ENCODE measurements around the gene SIK2.
"Not testable (repeated sequence)": the region's sequence is repeated elsewhere in the genome, so short reads cannot be mapped to it uniquely, and the experiment has no call there.

SIK2 gene

GRCh38 chr11:111624608-111625007 is 22.4 kb downstream of the SIK2 start:
- no peak for DNase-seq (ENCODE audit: low spot score)

GRCh38 chr11:111627591-111627990 is 25.3 kb downstream of the SIK2 start:
- DNase-seq (ENCODE audit: low spot score) = no peak

- DNase-seq (ENCODE audit: low spot score) = no peak
Observed at GRCh38 chr11:111629499-111629898, 27.2 kb downstream of the SIK2 start.

GRCh38 chr11:111631024-111631665 is 28.9 kb downstream of the SIK2 start:
- DNase-seq (ENCODE audit: low spot score) = no peak

DNA sequence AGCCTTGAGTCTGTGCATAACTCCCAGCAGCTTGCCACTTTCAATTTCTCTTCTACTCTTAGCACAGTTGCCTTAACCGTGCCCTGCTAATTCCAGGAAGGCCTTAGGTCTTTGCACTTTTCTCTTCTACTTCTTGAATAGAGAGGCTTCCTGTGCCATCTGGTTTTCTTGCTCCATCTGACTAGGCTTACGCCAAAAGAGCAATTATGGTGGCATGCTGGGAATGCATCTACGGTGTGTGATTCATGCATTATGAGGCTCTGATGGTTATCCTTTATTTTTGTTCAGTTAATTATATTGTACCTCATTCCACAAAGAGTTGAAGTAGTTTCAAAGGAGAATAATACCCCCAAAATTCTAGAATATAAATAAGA is 29.4 kb downstream of the SIK2 start:
- DNase-seq (ENCODE audit: low spot score) = no peak

- DNase-seq (ENCODE audit: low spot score) = no peak
Observed at GRCh38 chr11:111632516-111633220, 30.4 kb downstream of the SIK2 start.

- DNase-seq (ENCODE audit: low spot score) = no peak
Observed at GRCh38 chr11:111633248-111633647, 31.0 kb downstream of the SIK2 start.

DNA sequence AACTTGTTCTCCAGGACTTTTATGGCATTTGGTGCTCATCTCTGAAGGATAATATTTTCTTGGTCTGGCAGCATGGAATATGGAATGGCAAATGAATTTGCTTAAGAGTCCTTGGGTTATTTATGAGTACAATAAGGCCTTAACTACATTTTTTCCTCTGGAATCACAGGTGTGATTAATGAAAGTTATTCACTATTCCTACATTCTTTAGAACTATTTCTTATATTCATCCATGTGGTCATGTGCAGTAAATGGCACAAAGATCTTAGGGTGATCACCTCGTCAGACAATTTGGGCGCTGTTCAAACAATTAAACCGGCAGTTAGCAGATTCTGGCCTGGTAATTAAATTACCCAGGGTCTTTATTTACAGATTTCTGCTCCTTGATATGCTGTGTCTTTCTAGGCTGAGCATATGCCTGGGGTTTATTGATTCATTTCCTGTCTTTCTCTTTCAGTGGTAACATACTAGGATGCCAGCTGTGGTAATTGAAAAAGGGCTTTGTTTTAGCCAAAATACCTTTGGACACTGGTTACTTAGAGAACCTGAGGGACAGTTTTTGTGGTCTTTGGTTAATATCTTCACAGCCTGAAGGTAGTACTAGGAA is 31.6 kb downstream of the SIK2 start:
- DNase-seq (ENCODE audit: low spot score) = no peak

DNA sequence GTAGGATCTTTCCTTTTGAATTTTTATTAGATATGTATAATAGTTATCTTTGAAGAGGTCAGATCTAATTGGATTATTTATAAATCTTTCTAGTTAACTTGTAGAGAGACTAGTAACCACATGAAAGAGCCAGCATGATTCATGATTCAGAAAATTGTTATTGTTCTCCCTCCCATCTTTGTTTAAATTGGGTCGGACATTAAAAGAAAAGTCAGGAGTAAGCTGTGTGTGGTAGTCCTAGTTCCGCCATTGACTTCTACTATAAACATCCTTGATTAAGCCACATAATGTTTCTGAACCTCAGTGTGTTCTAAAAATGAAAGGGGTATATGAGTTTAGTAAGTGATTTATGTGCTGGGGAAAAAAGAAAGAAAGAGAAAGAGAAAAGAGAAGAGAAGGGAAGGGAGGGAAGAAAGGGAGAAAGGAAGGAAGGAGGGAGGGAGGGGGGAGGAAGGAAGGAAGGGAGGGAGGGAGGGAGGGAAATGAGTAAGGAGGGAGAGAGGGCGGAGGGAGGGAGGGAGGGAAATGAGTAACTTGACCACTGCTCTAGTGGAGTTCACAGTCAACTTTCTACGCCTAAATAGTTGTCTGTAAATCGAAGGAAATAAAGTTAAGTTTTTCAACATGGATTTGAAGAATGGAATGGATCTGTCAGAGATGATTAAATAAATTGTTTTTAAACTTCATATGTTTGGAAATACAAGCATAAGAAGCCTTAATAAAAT is 32.9 kb downstream of the SIK2 start:
- no peak for DNase-seq (ENCODE audit: low spot score)

DNA sequence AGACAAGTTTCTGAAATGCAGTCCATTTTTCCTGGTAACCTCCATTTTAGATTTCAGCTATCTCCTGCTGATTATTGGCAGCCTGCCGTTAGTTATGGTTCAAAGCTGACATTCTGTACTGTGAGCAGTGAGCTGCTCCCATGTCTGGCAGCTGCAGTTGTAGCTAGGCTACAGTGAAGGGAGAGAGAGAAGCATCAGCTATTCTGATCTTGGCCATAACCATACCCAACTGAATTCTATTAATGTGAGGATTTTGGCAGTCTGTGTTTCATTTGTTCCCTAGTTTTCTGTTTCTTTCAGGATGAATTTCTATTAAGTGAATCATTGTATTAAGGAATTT is 33.4 kb downstream of the SIK2 start:
- DNase-seq (ENCODE audit: low spot score) = no peak

GRCh38 chr11:111637885-111638284 is 35.6 kb downstream of the SIK2 start:
- no peak for DNase-seq (ENCODE audit: low spot score)

GRCh38 chr11:111639226-111639925 is 37.1 kb downstream of the SIK2 start:
- no peak for DNase-seq (ENCODE audit: low spot score)

- no peak for DNase-seq (ENCODE audit: low spot score)
Observed at GRCh38 chr11:111641339-111642015, 39.2 kb downstream of the SIK2 start.

DNA sequence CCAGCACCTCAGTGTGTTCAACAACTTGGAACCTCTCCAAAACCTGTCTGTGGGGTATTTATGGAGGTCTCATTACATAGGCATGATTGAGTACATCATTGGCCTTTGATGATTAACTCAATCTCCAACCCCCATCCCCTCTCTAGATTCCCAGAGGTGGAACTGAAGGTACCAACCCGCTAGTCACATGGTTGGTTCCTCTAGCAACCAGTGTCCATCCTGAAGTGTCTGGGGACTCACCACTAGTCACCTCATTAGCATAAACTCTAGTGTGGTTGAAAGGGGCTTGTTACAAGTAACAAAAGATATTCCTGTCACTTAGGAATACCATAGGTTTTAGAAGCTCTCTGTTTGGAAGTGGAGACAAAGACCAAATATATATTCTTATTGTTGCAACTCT is 40.3 kb downstream of the SIK2 start:
- no peak for DNase-seq (ENCODE audit: low spot score)

DNA sequence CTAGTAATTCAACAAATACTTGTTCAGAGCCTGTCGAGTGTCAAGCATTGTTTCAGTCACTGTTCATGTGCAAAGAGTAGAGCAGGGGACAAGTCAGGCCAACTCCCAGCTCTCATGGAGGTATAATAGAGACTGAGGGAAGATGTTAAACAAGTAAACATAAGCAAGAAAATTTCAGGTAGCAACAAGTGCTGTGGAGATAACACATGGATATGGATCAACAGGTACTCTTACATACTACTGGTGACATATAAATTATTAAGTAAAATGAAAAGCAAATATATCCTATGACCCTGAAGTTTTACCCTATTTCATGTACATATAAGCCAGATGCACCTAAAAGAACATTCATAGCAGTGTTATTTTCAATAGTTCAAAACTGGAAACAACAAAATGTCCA is 42.7 kb downstream of the SIK2 start:
- no peak for DNase-seq (ENCODE audit: low spot score)

DNA sequence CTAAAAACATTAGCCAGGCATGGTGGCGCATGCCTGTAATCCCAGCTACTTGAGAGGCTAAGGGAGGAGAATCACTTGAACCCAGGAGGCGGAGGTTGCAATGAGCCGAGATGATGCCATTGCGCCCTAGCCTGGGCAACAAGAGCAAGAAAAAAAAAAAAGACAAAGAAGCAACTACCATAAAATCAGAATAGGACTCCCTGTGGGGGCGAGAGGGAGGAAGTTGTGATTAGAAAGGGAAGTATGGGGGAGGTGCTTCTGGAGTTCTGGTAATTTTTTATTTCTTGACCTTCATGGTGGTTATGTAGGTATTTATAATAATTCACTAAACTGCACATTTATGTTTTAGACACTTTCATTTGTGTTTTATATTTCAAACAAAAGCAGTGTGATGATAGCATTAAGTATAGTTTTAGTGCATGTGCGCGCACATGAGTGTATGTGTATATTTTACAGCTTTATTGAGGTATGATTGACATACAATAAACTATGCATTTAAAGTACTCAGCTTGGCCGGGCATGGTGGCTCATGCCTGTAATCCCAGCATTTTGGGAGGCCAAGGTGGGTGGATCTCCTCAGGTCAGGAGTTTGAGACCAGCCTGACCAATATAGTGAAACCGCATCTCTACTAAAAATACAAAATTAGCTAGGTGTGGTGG is 43.5 kb downstream of the SIK2 start:
- DNase-seq (ENCODE audit: low spot score) = no peak

- DNase-seq (ENCODE audit: low spot score) = not testable (repeated sequence)
Observed at GRCh38 chr11:111651336-111651735, 49.1 kb downstream of the SIK2 start.

DNA sequence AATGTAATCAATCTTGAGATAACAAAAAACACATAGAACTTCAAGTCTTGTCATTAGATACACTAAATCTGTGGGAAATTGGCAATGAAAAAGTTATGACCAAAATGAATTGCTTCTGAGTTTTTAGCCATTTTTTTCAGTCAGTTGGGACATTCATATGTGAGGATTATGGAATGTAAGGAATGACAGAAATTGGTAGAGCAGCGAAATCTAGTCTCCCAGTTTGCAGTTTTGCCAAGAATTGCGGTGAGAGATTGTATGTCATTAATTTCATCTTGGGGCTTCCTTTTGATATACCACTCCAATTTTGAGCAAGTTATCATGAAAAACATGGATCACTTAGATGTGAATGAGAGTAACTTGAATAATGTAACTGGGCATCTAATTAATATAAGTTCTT is 49.9 kb downstream of the SIK2 start:
- no peak for DNase-seq (ENCODE audit: low spot score)

DNA sequence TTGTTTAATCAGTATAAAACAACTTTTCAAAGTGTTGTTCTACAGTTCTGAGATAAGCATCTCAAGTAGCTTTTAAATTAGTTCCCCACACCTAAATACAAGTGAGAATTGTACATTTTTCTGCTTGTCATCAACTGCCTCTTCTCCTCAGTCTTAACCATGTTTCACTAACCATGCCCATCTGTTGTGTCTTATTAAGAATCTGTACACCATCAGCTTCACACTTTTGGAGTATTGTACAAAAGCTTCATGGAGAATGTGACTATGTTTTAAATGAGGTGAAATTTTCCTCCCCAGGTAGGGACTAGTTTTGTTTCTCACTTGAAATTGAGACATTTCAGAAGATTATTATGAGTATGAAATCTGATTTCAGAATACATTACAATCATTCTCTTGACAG is 52.4 kb downstream of the SIK2 start:
- DNase-seq (ENCODE audit: low spot score) = no peak

- no peak for DNase-seq (ENCODE audit: low spot score)
Observed at GRCh38 chr11:111655924-111656323, 53.7 kb downstream of the SIK2 start.

GRCh38 chr11:111657905-111658304 is 55.7 kb downstream of the SIK2 start:
- DNase-seq (ENCODE audit: low spot score) = not testable (repeated sequence)
